Kidney (tissue), 14 donors: Measurements from ENCODE around the gene RALY. TPM values are rescaled to one million over a fixed set of nuclear protein-coding genes. Genes with fewer than 3 reads are reported as not detected.

Experiments
- DNase-seq, 5 donors: peaks; one replicate each; pipeline ENCODE4 v3.0.0-alpha.2; 2013 to 2020
- FAIRE-seq: peaks from 2 replicates; lab custom pipeline; 2012; peaks lifted over from hg19 to GRCh38; lab: Jason Lieb, UNC
- H3K27ac ChIP-seq, 2 donors: one replicate each; pipeline ENCODE4 v1.7.0; 2013; ENCODE audit warnings: low read depth in 2 of 2, low read length in 2 of 2, inconsistent platforms in 1 of 2
- H3K27me3 ChIP-seq: one replicate; pipeline ENCODE4 v1.7.1; 2013; ENCODE audit warnings: low read length, inconsistent platforms; ENCODE audit not compliant: control insufficient read depth, insufficient read depth
- H3K36me3 ChIP-seq, 3 donors: one replicate each; pipeline versions ENCODE4 v1.7.0 to v1.7.1; 2013; ENCODE audit warnings: low read length in 3 of 3, control low read depth in 1 of 3, inconsistent platforms in 1 of 3; ENCODE audit not compliant: insufficient read depth in 3 of 3, control insufficient read depth in 2 of 3
- H3K4me1 ChIP-seq, 3 donors: one replicate each; pipeline versions ENCODE4 v1.7.0 to v1.7.1; 2013; ENCODE audit warnings: low read length in 3 of 3, inconsistent platforms in 1 of 3, low read depth in 1 of 3; ENCODE audit not compliant: control insufficient read depth in 2 of 3, insufficient read depth in 2 of 3
- H3K4me3 ChIP-seq, 3 donors: one replicate each; pipeline versions ENCODE4 v1.7.0 to v1.8.1; 2013; ENCODE audit warnings: low read length in 3 of 3, control low read depth in 1 of 3, inconsistent platforms in 1 of 3
- H3K9ac ChIP-seq, 3 donors: one replicate each; pipeline versions ENCODE4 v1.7.0 to v1.7.1; 2013; ENCODE audit warnings: low read length in 3 of 3, control low read depth in 1 of 3, inconsistent platforms in 1 of 3
- H3K9me3 ChIP-seq, 3 donors: one replicate each; pipeline versions ENCODE4 v1.7.0 to v1.7.1; 2013; ENCODE audit warnings: low read length in 3 of 3, control low read depth in 1 of 3, inconsistent platforms in 1 of 3; ENCODE audit not compliant: control insufficient read depth in 2 of 3, insufficient read depth in 1 of 3
- CTCF ChIP-seq: IDR thresholded peaks from 3 replicates; pipeline ENCODE4 v1.5.1; 2012; ENCODE audit warnings: mild to moderate bottlenecking, moderate library complexity, borderline replicate concordance; ENCODE audit not compliant: insufficient read depth; ENCODE audit errors: extremely low read depth
- intact Hi-C: fragments of 100-400 bp; cut with DNase I; formaldehyde crosslinking; loops from one replicate; pipeline ENCODE4 v1.11.1; 2022
- polyA plus RNA-seq: library from polyadenylated mRNA; stranded (reverse); fragments of 350-450 nt; fragmentation: Illumina TruSeq; extraction: RNeasy Lipid Tissue Mini Kit (QIAGEN cat#74804); gene quantifications from one replicate; pipeline ENCODE4 v1.2.3, GENCODE V29; 2014; ENCODE audit warnings: low read depth, low replicate concordance; ENCODE audit not compliant: insufficient read depth
- total RNA-seq: library from RNA; stranded (reverse); fragmentation: NEBNext Ultra II Directional; extraction: Animal tissue kit (Norgen Biotek cat#: 25700); gene quantifications from one replicate; pipeline ENCODE4 v1.2.1, GENCODE V29; 2021
- donor health status: control.
- donor health status: control.
- donor health status: control.
- donor health status: control.
- donor health status: control.
- donor health status: DM: yes; HTN: yes; CAD: no.
- donor health status: Normal renal cell carcinoma (clear cell type).

RALY gene
- total and polyA plus RNA-seq, 2 donors from 2014 or later: 119 to 138 TPM

DNA sequence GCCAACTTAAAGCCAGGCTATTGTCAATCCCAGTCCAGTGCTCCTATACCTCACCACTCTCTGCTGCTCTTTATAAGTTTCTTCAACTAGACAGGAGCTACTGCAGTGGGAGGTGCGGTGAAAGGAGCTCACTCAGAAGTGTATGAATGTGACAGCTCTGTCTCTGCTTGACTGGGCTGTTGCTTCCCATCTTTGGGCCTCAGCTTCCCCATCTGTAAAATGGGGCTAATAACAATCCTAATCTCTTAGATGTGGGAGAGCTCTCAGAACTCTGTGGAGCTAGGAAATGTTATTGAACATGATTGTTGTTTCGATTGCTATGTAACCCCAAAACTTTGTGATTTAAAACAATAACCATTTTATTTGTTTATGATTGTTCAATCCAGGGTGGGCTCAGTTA lies 8.4 kb upstream of the RALY start:
- TF ChIP-seq CTCF: no peak
- Histone ChIP-seq H3K4me3 (no peak overlapping the region), H3K27ac (no peak overlapping the region), H3K9ac (no peak overlapping the region), H3K36me3 (no peaks in the 10 kb centered on the region), H3K4me1 (no peaks in the 10 kb centered on the region), H3K9me3 (no peaks in the 10 kb centered on the region), H3K27me3 (no peaks in the 10 kb centered on the region)
- intact Hi-C loops: no loop called here
- FAIRE-seq (no peak), DNase-seq (no peak)

DNA sequence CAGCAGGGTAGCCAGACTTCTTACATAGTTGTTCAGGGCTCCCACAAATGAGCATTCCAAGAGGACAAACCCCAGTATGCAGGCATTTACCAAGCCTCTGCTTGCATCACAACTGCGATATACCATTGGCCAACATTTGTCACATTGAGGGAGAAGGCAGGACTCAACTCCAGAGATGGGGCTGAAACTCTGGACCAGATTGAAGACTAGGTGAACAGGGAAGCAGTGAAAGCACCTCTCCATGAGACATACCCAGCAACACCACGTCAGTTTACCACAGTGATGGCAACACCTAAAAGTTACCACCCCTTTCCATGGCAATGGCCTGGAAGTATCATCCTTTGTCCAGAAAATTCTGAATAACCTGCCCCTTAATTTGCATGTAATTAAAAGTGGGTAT lies 7.9 kb upstream of the RALY start:
- DNase-seq (no peak), FAIRE-seq (no peak)
- no peak overlapping the region for H3K27ac ChIP-seq
- no peak for TF ChIP-seq CTCF
- no peaks in the 10 kb centered on the region for H3K4me1 ChIP-seq
- intact Hi-C loops: no loop called here
- no peak overlapping the region for H3K4me3 ChIP-seq
- no peaks in the 10 kb centered on the region for H3K36me3 ChIP-seq
- H3K9me3 ChIP-seq: no peaks in the 10 kb centered on the region
- no peak overlapping the region for H3K9ac ChIP-seq
- H3K27me3 ChIP-seq: no peaks in the 10 kb centered on the region

GRCh38 chr20:33986560-33987216 lies 7.0 kb upstream of the RALY start:
- H3K27me3 ChIP-seq: no peaks in the 10 kb centered on the region
- FAIRE-seq (no peak), DNase-seq (no peak)
- H3K27ac ChIP-seq: no peak overlapping the region
- TF ChIP-seq CTCF: no peak
- H3K4me1 ChIP-seq: peaks cover 0 to 4% (median 0%) of the 10 kb centered on the region in 3 donors
- H3K4me3 ChIP-seq: no peak overlapping the region
- H3K9ac ChIP-seq: no peak overlapping the region
- no peaks in the 10 kb centered on the region for H3K9me3 ChIP-seq
- no peaks in the 10 kb centered on the region for H3K36me3 ChIP-seq
- intact Hi-C loops: no loop called here

- no peaks in the 10 kb centered on the region for H3K27me3 ChIP-seq
- TF ChIP-seq CTCF: no peak
- intact Hi-C loops: no loop called here
- H3K4me3 ChIP-seq: no peak overlapping the region
- peaks cover 0 to 7% (median 6%) of the 10 kb centered on the region in 3 donors for H3K4me1 ChIP-seq
- H3K36me3 ChIP-seq: no peaks in the 10 kb centered on the region
- H3K27ac ChIP-seq: no peak overlapping the region
- FAIRE-seq (no peak), DNase-seq (no peak)
- no peak overlapping the region for H3K9ac ChIP-seq
- no peaks in the 10 kb centered on the region for H3K9me3 ChIP-seq
Measured at GRCh38 chr20:33990075-33990474, 3.6 kb upstream of the RALY start.
